Kidney (tissue), 14 donors: ENCODE results near the gene ANKLE1. TPM values are rescaled to one million over a fixed set of nuclear protein-coding genes. Genes with fewer than 3 reads are reported as not detected.

ENCODE experiments used
- DNase-seq, 5 donors: peaks; one replicate each; pipeline ENCODE4 v3.0.0-alpha.2; 2013 to 2020
- FAIRE-seq: peaks from 2 replicates; lab custom pipeline; 2012; peaks lifted over from hg19 to GRCh38; lab: Jason Lieb, UNC
- H3K27ac ChIP-seq, 2 donors: one replicate each; pipeline ENCODE4 v1.7.0; 2013; ENCODE audit warnings: low read depth in 2 of 2, low read length in 2 of 2, inconsistent platforms in 1 of 2
- H3K27me3 ChIP-seq: one replicate; pipeline ENCODE4 v1.7.1; 2013; ENCODE audit warnings: low read length, inconsistent platforms; ENCODE audit not compliant: control insufficient read depth, insufficient read depth
- H3K36me3 ChIP-seq, 3 donors: one replicate each; pipeline versions ENCODE4 v1.7.0 to v1.7.1; 2013; ENCODE audit warnings: low read length in 3 of 3, control low read depth in 1 of 3, inconsistent platforms in 1 of 3; ENCODE audit not compliant: insufficient read depth in 3 of 3, control insufficient read depth in 2 of 3
- H3K4me1 ChIP-seq, 3 donors: one replicate each; pipeline versions ENCODE4 v1.7.0 to v1.7.1; 2013; ENCODE audit warnings: low read length in 3 of 3, inconsistent platforms in 1 of 3, low read depth in 1 of 3; ENCODE audit not compliant: control insufficient read depth in 2 of 3, insufficient read depth in 2 of 3
- H3K4me3 ChIP-seq, 3 donors: one replicate each; pipeline versions ENCODE4 v1.7.0 to v1.8.1; 2013; ENCODE audit warnings: low read length in 3 of 3, control low read depth in 1 of 3, inconsistent platforms in 1 of 3
- H3K9ac ChIP-seq, 3 donors: one replicate each; pipeline versions ENCODE4 v1.7.0 to v1.7.1; 2013; ENCODE audit warnings: low read length in 3 of 3, control low read depth in 1 of 3, inconsistent platforms in 1 of 3
- H3K9me3 ChIP-seq, 3 donors: one replicate each; pipeline versions ENCODE4 v1.7.0 to v1.7.1; 2013; ENCODE audit warnings: low read length in 3 of 3, control low read depth in 1 of 3, inconsistent platforms in 1 of 3; ENCODE audit not compliant: control insufficient read depth in 2 of 3, insufficient read depth in 1 of 3
- CTCF ChIP-seq: IDR thresholded peaks from 3 replicates; pipeline ENCODE4 v1.5.1; 2012; ENCODE audit warnings: mild to moderate bottlenecking, moderate library complexity, borderline replicate concordance; ENCODE audit not compliant: insufficient read depth; ENCODE audit errors: extremely low read depth
- intact Hi-C: fragments of 100-400 bp; cut with DNase I; formaldehyde crosslinking; loops from one replicate; pipeline ENCODE4 v1.11.1; 2022
- polyA plus RNA-seq: library from polyadenylated mRNA; stranded (reverse); fragments of 350-450 nt; fragmentation: Illumina TruSeq; extraction: RNeasy Lipid Tissue Mini Kit (QIAGEN cat#74804); gene quantifications from one replicate; pipeline ENCODE4 v1.2.3, GENCODE V29; 2014; ENCODE audit warnings: low read depth, low replicate concordance; ENCODE audit not compliant: insufficient read depth
- total RNA-seq: library from RNA; stranded (reverse); fragmentation: NEBNext Ultra II Directional; extraction: Animal tissue kit (Norgen Biotek cat#: 25700); gene quantifications from one replicate; pipeline ENCODE4 v1.2.1, GENCODE V29; 2021
- donor health status: control.
- donor health status: control.
- donor health status: control.
- donor health status: control.
- donor health status: control.
- donor health status: DM: yes; HTN: yes; CAD: no.
- donor health status: Normal renal cell carcinoma (clear cell type).

Gene ANKLE1
- total and polyA plus RNA-seq, 2 donors from 2014 or later: 0.54 TPM; not detected in 1

GRCh38 chr19:17324357-17325114, 42.8 kb downstream of the ANKLE1 start:
- Histone ChIP-seq H3K9ac (no peak overlapping the region), H3K4me1 (no peaks in the 10 kb centered on the region), H3K4me3 (no peak overlapping the region), H3K36me3 (peaks cover 0 to 5% (median 0%) of the 10 kb centered on the region in 3 donors), H3K27me3 (no peaks in the 10 kb centered on the region), H3K27ac (no peak overlapping the region), H3K9me3 (no peaks in the 10 kb centered on the region)
- no peak for FAIRE-seq
- intact Hi-C loops: no loop called here
- DNase-seq: no peak
- no peak for TF ChIP-seq CTCF

GRCh38 chr19:17325133-17325532, 43.4 kb downstream of the ANKLE1 start:
- H3K27me3 ChIP-seq: no peaks in the 10 kb centered on the region
- H3K4me1 ChIP-seq: no peaks in the 10 kb centered on the region
- no peak for FAIRE-seq
- TF ChIP-seq CTCF: no peak
- intact Hi-C loops: no loop called here
- H3K27ac ChIP-seq: no peak overlapping the region
- no peak for DNase-seq
- no peak overlapping the region for H3K9ac ChIP-seq
- no peaks in the 10 kb centered on the region for H3K9me3 ChIP-seq
- H3K36me3 ChIP-seq: peaks cover 0 to 3% (median 0%) of the 10 kb centered on the region in 3 donors
- H3K4me3 ChIP-seq: no peak overlapping the region

- H3K9ac ChIP-seq: no peak overlapping the region
- no peak overlapping the region for H3K4me3 ChIP-seq
- DNase-seq: peak in 1 of 5 donors; percentile 90
- H3K27ac ChIP-seq: no peak overlapping the region
- H3K36me3 ChIP-seq: no peaks in the 10 kb centered on the region
- no peaks in the 10 kb centered on the region for H3K4me1 ChIP-seq
- no peaks in the 10 kb centered on the region for H3K9me3 ChIP-seq
- no peak for TF ChIP-seq CTCF
- no peak for FAIRE-seq
- intact Hi-C loops: no loop called here
- H3K27me3 ChIP-seq: no peaks in the 10 kb centered on the region
These were observed 44.3 kb downstream of the ANKLE1 start for GRCh38 chr19:17325881-17326594.
